Endothelial cell of coronary artery (primary cell): ENCODE measurements around the gene ALDH16A1. TPM values are rescaled to one million over a fixed set of nuclear protein-coding genes. Genes with fewer than 3 reads are reported as not detected.

Experiments
- total RNA-seq: library from RNA; depleted of rRNA; stranded (reverse); fragments of >200 nt; gene quantifications from 2 replicates; pipeline ENCODE4 v1.2.3, GENCODE V29; 2014

ALDH16A1 gene
- total RNA-seq: 31.3 and 66.9 TPM in 2 replicates

DNA sequence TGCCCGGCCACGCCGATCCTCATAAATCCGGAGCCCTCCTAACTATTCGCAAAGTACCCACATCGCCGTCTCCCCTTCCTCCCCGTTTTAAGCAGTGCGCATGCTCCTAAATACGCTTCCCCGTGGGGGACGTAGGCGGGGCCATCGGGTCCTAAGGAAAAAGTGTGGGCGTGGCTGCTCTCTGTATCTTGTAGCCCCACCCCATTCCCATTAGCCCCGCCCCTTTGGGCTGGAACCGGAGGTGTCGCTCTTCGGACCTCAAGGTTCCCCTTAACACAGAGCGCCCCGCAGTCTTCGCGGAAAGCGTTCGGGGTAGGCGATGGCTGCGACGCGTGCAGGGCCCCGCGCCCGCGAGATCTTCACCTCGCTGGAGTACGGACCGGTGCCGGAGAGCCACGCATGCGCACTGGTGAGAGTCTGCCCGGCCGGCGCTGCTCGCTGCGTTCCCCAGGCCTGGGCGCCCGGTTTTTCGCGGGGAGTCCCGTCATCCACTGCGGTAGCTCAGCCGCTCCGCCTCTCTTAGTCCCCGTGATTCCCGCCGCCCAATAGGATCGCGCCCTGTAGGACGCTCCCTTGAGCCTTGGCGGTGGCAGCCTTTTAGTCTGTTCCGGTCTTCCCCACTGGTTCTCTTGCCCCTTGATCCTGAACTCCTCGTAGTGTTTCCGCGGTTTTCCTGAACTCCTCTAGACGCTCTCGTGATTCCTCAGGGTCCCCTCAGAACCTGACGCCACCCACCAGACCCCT is at the start of gene ALDH16A1:
TSS of gene ALDH16A1 (plus strand) at position 213 of the 744 bp plus-strand sequence. CDS start at position 320, 107 bp downstream.

DNA sequence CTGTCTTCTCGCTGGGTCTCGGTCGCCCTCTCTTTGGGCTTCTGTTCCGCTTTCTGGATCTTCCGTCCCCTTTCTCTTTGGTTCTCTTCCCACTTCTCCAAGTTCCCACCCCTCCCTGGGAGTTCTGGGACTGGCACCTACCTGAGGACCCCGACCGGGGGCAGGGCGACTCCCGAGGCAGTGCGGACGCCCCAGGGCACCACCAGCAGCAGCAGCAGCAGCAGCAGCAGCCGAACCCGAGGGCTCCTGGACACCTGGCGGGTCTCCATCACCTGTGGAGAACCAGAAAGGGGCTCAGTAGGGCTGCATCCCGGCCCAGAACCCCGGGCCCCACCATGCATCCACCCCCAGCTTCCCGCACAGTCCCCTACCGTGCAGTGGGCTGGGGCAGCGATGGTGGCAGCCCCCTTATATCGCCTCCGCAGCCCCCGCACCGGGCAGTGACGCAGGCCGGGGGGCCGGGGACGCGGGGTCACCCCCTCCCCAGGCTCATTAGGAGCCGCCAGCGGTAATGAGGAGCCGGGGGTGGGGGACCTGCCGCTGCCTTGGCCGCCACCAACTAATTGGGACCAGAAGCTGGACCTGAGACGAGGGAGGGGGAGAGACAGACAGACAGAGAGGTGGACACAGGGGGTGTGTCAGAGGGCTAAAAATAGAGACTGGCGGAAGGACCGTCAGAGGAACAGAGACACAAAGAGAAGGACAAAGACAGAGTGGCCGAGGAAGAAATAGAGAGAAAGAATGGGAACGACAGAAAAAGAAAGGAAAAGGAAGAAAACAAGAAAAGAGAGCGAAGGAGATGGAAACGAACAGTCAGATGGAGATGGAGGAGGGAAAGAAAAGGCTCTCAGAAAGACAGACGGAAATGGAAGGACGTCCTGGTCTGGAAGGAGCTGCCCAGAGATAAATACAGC is 29.7 kb upstream of the ALDH16A1 start, which contains the start of gene PTH2:
TSS of gene PTH2 (minus strand) at position 371 of the 914 bp plus-strand sequence. CDS start at position 269, 102 bp downstream.

DNA sequence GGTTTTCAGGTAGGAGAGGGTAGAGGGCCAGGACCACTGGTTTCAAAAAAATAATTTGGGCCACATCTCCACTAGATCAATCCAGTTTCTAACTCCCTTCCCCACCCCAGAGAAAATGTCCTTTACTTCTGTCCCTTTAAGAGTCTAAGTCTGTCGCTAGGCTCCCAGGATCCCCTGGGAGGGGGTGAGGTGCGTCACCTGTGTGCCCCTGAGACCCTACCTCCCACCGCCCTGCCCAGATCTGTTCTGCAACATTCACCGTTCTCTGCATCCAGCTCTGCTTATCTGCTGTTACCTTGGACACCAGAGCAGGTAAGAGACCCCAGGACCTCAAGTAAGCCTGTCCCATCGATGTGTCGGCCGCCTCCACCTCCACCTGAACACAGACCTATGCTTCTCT is 27.8 kb upstream of the ALDH16A1 start, which contains the start of gene GFY:
TSS of gene GFY (plus strand) at position 211 of the 400 bp plus-strand sequence. CDS start 1,043 bp downstream, outside the sequence.

DNA sequence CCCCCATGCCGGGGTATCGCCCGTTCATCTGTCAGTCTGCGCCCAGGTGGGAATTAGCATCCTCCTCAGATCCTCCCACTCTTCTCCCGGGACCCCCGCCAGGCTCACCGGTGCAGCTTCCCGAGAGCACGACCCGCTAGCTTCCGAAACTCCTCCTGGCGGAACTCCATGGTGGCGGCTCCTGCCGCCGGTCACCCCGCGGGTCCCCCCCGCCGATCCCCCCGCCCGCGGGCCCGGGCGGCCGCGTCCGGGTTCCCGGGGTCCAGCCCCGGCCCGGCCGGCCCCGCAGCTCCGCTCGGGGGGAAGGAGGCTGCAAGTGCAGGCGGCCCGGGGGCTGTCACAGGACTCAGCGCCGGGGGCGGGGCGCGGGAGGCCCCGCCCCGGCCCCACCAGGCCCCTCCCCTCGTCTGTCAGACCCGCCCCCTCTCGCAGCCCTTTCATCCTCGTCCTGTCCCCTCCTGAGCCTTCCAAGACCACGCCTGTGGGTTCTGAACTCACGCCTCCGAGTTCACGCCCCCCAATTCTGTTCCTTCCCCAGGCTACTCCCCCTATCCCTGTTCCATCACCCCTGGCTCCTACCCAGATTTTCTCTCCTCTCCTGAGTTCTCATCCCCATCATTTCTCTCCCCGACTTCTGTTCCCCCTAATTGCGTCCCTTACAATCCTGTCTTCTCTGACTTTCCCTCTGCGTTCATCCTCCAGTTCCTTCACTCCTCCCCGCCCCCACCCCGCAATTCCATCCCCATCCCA is 11.6 kb upstream of the ALDH16A1 start, which contains the start of gene SLC17A7:
TSS of gene SLC17A7 (minus strand) at position 318 of the 750 bp plus-strand sequence. CDS start at position 170, 148 bp downstream.

DNA sequence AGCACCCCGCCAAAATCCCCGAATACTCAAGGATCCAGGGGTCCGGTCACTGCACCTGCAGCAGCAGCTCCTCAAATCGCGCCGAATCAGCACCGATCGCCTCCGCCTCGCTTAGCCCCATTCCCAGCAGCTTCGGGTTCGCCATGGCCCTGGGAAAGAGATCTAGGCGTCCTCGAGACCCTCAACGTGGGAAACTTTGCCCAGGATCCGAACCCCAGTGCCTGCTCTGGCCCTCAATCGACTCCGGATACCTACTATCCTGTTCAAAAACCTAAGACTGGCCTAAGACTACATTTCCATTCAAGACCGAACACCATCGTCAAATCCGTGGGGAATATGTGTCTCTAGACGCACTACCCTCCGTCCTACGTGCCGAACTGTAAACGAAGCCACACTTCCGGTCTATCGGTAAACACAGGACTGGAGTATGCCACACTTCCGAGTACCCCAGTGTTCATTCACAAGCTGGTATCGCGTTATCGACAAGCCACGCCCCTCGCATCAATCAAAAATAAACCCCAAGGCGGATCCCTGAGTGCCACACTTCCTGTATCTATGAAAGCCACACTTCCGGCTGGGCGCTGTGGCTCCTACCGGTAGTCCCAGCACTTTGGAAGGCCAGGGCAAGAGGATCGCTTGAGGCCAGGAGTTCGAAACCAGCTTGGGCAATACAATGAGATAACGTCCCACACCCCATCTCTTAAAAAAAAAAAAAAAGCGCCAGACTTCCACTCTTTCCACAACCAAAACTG is 1.4 kb upstream of the ALDH16A1 start, which contains the start of gene PIH1D1:
TSS of gene PIH1D1 (minus strand) at position 385 of the 752 bp plus-strand sequence. CDS start at position 145, 240 bp downstream.

DNA sequence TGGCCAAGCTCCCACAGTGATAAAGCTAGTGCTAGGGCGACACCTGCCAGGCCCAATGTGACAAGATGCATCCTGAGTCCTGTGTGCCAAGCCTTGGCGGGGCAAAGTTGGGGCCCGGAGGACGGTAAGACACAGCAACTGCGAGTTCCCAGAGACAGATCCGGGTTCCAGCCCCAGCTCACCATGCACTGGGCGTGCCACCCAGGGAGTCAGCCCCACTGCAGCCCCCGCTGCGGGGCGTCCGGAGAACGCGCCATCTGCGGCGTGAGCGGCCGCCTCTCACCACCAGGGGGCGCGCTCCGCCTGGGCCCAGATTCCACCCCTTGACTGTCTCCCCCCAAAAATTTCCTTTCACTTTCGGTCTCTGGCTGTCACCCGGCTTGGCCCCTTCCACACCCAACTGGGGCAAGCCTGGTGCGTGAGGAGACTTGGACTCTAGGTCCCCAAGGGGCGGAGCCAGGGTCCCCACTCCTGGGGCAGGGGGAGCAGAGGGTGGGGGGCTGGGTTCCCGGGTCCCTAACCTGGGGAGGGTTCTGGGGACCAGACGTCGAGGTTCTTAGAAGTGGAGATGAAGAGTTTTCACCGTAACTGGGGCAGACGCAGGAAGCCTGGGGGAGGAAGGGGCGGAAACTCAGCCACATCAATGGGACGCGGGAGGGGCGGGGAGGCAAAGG is 21.0 kb downstream of the ALDH16A1 start, which contains the start of gene FLT3LG:
TSS of gene FLT3LG (plus strand) at position 348 of the 674 bp plus-strand sequence. CDS start 425 bp downstream, outside the sequence.

DNA sequence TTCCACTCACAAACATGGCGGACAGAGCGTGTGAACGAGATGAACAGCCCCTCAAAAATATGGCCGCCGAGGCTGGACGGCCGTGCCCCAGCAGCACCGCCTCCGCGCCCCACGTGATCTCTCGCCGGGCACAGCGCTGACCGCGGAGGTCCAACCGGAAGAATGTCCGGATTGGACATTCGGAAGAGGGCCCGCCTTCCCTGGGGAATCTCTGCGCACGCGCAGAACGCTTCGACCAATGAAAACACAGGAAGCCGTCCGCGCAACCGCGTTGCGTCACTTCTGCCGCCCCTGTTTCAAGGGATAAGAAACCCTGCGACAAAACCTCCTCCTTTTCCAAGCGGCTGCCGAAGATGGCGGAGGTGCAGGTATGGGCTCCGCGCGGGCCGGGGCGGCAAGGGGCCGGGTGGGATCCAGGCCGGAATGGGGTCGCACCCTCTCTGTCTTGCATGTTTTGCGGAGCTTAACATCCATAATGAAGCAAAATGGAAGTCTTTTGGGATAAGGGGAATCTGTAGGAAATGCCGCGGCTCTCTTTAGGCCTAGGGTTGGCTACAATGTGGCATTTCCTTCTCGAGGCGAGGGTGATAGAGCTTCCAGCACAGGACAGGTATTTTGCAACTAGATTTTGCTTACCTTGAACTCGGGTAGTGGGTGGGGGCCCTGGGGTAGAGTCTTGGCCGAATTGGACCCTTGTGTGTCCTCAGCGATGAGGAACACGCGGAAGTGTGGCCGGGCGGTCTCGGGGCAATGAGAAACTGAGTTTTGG is 34.4 kb downstream of the ALDH16A1 start, which contains the start of gene RPL13A:
TSS of gene RPL13A (plus strand) at position 332 of the 769 bp plus-strand sequence. CDS start at position 354, 22 bp downstream.

Other genes starting within 250 kb of the ALDH16A1 start
- 0.09 and 0.54 TPM in 2 replicates for gene SLC6A16, start 128.0 kb upstream of the ALDH16A1 start, total RNA-seq
- gene CD37, start 117.8 kb upstream of the ALDH16A1 start, total RNA-seq: not detected in 2 replicates
- 34.4 and 53.1 TPM in 2 replicates for gene TEAD2, start 90.8 kb upstream of the ALDH16A1 start, total RNA-seq
- not detected in 2 replicates for gene DKKL1, start 89.3 kb upstream of the ALDH16A1 start, total RNA-seq
- not detected in 2 replicates for gene KASH5, start 65.0 kb upstream of the ALDH16A1 start, total RNA-seq
- gene PTH2, start 29.8 kb upstream of the ALDH16A1 start, total RNA-seq: not detected in 2 replicates
- not detected in 2 replicates for gene GFY, start 27.8 kb upstream of the ALDH16A1 start, total RNA-seq
- 0.09 TPM in 2 replicates for gene SLC17A7, start 11.7 kb upstream of the ALDH16A1 start, total RNA-seq
- gene PIH1D1, start 1.4 kb upstream of the ALDH16A1 start, total RNA-seq: 131 and 146 TPM in 2 replicates
- 1.1 and 1.4 TPM in 2 replicates for gene FLT3LG, start 21.0 kb downstream of the ALDH16A1 start, total RNA-seq
- 3,283 and 3,317 TPM in 2 replicates for gene RPL13A, start 34.4 kb downstream of the ALDH16A1 start, total RNA-seq
- gene RPS11, start 43.2 kb downstream of the ALDH16A1 start, total RNA-seq: 3,523 and 3,741 TPM in 2 replicates
- 64.2 and 84.9 TPM in 2 replicates for gene FCGRT, start 59.4 kb downstream of the ALDH16A1 start, total RNA-seq
- gene RCN3, start 74.8 kb downstream of the ALDH16A1 start, total RNA-seq: 119 and 156 TPM in 2 replicates
- gene NOSIP, start 127.3 kb downstream of the ALDH16A1 start, total RNA-seq: 128 and 141 TPM in 2 replicates
- gene PRRG2, start 128.1 kb downstream of the ALDH16A1 start, total RNA-seq: 1.4 and 4.2 TPM in 2 replicates
- 1.8 and 3.6 TPM in 2 replicates for gene PRR12, start 138.0 kb downstream of the ALDH16A1 start, total RNA-seq
- gene RRAS, start 186.9 kb downstream of the ALDH16A1 start, total RNA-seq: 26.4 and 63.0 TPM in 2 replicates
- gene SCAF1, start 189.0 kb downstream of the ALDH16A1 start, total RNA-seq: 10.0 and 14.0 TPM in 2 replicates
- gene IRF3, start 212.6 kb downstream of the ALDH16A1 start, total RNA-seq: 53.0 and 68.9 TPM in 2 replicates
- 5.4 and 6.0 TPM in 2 replicates for gene BCL2L12, start 212.7 kb downstream of the ALDH16A1 start, total RNA-seq
- 484 and 610 TPM in 2 replicates for gene PRMT1, start 224.0 kb downstream of the ALDH16A1 start, total RNA-seq
- 0.47 and 0.54 TPM in 2 replicates for gene ADM5, start 236.4 kb downstream of the ALDH16A1 start, total RNA-seq
- gene CPT1C, start 237.9 kb downstream of the ALDH16A1 start, total RNA-seq: 15.3 and 16.9 TPM in 2 replicates